DOHH2 (cell line): ENCODE measurements around the gene ZER1.

Experiments
- H3F3A ChIP-seq: fragments of 200-600 bp; sonication (generic), shearing (Covaris generic); 2 replicates; pipeline ENCODE4 v1.6.0; 2016; ENCODE audit warnings: antibody characterized with exemption, mild to moderate bottlenecking; ENCODE audit not compliant: control insufficient read depth, insufficient read depth
- H3K27ac ChIP-seq: fragments of 200-600 bp; sonication (generic); 2 replicates; pipeline ENCODE4 v1.5.1; 2014; ENCODE audit warnings: low read depth, mild to moderate bottlenecking, low read length, moderate library complexity
- H3K27me3 ChIP-seq: fragments of 200-600 bp; sonication (generic); 2 replicates; pipeline ENCODE4 v1.6.1; 2014; ENCODE audit warnings: mild to moderate bottlenecking, low read length, mixed read lengths; ENCODE audit not compliant: control insufficient read depth
- H3K36me3 ChIP-seq: fragments of 200-600 bp; sonication (generic); 2 replicates; pipeline ENCODE4 v1.6.1; 2014; ENCODE audit warnings: mild to moderate bottlenecking, low read length, moderate library complexity, mixed read lengths; ENCODE audit not compliant: control insufficient read depth
- H3K4me1 ChIP-seq: fragments of 200-600 bp; sonication (generic); 2 replicates; pipeline ENCODE4 v1.6.1; 2014; ENCODE audit warnings: mild to moderate bottlenecking, low read length, mixed read lengths; ENCODE audit not compliant: control insufficient read depth
- H3K4me2 ChIP-seq: fragments of 200-600 bp; sonication (generic); 2 replicates; pipeline ENCODE4 v1.6.0; 2014; ENCODE audit warnings: mild to moderate bottlenecking, low read length, moderate library complexity
- H3K4me3 ChIP-seq: fragments of 200-600 bp; sonication (generic); 2 replicates; pipeline ENCODE4 v1.5.1; 2014; ENCODE audit warnings: mild to moderate bottlenecking, low read length, mixed read lengths
- H3K79me2 ChIP-seq: fragments of 200-600 bp; sonication (generic); 2 replicates; pipeline ENCODE4 v1.6.1; 2014; ENCODE audit warnings: mild to moderate bottlenecking, low read length, mixed read lengths; ENCODE audit not compliant: control insufficient read depth
- H3K9me2 ChIP-seq: fragments of 200-600 bp; sonication (generic); replicated peaks from 2 replicates; pipeline ENCODE4 v1.6.1; 2014; ENCODE audit warnings: mild to moderate bottlenecking, low read length, mixed read lengths; ENCODE audit not compliant: control insufficient read depth
- H3K9me3 ChIP-seq: fragments of 200-600 bp; sonication (generic); 2 replicates; pipeline ENCODE4 v1.6.1; 2014; ENCODE audit warnings: antibody characterized with exemption, low read length, mixed read lengths; ENCODE audit not compliant: control insufficient read depth, insufficient read depth
- H4K20me1 ChIP-seq: fragments of 200-600 bp; sonication (generic); 2 replicates; pipeline ENCODE4 v1.6.0; 2014; ENCODE audit warnings: low read depth, mild to moderate bottlenecking, antibody characterized with exemption, low read length, moderate library complexity; ENCODE audit not compliant: control insufficient read depth, insufficient read depth
- CTCF ChIP-seq: fragments of 200-600 bp; sonication (generic); IDR thresholded peaks from one replicate; pipeline ENCODE4 v1.5.1; 2014; ENCODE audit warnings: antibody characterized with exemption, mild to moderate bottlenecking, low read depth, low read length; ENCODE audit not compliant: poor library complexity, severe bottlenecking
- EZH2phosphoT487 ChIP-seq: fragments of 200-600 bp; sonication (generic); IDR thresholded peaks from 2 replicates; pipeline ENCODE4 v1.6.1; 2017; ENCODE audit warnings: borderline replicate concordance, mild to moderate bottlenecking, antibody characterized with exemption, low read length, moderate library complexity, mixed read lengths

Gene ZER1

DNA sequence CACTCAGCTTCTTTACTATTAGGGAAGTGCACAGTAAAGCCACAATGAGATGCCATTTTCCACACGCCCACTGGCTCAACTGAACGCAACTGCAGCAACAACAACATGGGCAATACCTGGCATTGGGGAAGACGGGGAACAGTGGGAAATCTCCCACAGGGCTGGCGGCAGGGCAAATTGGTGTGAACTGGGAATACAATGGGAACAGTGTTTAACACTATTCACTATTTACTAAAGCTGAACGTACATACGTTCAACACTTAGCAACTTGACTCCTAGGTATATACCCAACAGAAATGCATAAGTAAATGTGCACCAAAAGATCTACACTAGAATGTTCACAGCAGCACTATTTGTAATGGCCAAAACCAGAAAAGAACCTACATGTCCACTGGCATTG, 14.1 kb downstream of the ZER1 start:
- no peak overlapping the region for H3K4me2 ChIP-seq
- no peaks in the 10 kb centered on the region; the same call in 1 of the 2 replicates for H3K36me3 ChIP-seq
- H3K27me3 ChIP-seq, result no peaks in the 10 kb centered on the region
- H3K79me2 ChIP-seq, result no peaks in the 10 kb centered on the region
- H3K9me2 ChIP-seq, result no peaks in the 10 kb centered on the region
- no peaks in the 10 kb centered on the region for H3F3A ChIP-seq
- no peak overlapping the region for H3K27ac ChIP-seq
- no peaks in the 10 kb centered on the region for H4K20me1 ChIP-seq
- H3K4me1 ChIP-seq, result no peaks in the 10 kb centered on the region
- TF ChIP-seq EZH2phosphoT487 (no peak), CTCF (no peak)
- H3K4me3 ChIP-seq, result no peak overlapping the region
- H3K9me3 ChIP-seq, result no peaks in the 10 kb centered on the region

DNA sequence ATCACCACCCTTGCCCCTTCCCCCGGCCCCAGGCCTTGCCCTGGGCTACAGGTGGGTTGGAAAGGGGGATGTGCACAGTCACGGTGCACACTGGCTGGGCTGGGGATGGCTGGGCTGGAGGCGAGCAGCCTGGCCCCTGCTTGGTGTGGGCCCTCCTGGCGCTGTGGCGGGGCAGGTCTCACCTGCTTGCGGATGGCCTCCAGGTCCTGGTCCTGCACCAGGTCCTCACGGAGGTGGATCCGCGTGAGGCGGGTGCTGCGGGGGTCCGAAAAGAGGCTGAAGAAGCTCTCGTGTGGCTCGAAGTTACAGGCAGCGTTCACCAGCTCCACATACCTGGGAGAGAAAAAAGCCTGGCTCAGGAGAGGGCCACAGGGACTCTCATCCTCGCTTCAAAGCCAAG, 18.1 kb downstream of the ZER1 start:
- no peak overlapping the region for H3K4me2 ChIP-seq
- no peaks in the 10 kb centered on the region for H3F3A ChIP-seq
- no peaks in the 10 kb centered on the region for H3K9me3 ChIP-seq
- H3K27me3 ChIP-seq, result no peaks in the 10 kb centered on the region
- no peaks in the 10 kb centered on the region for H3K9me2 ChIP-seq
- TF ChIP-seq CTCF, result no peak
- no peak for TF ChIP-seq EZH2phosphoT487
- no peak overlapping the region for H3K4me3 ChIP-seq
- no peaks in the 10 kb centered on the region for H3K4me1 ChIP-seq
- no peaks in the 10 kb centered on the region; the same call in 1 of the 2 replicates for H3K36me3 ChIP-seq
- no peaks in the 10 kb centered on the region for H4K20me1 ChIP-seq
- no peak overlapping the region for H3K27ac ChIP-seq
- H3K79me2 ChIP-seq, result no peaks in the 10 kb centered on the region

DNA sequence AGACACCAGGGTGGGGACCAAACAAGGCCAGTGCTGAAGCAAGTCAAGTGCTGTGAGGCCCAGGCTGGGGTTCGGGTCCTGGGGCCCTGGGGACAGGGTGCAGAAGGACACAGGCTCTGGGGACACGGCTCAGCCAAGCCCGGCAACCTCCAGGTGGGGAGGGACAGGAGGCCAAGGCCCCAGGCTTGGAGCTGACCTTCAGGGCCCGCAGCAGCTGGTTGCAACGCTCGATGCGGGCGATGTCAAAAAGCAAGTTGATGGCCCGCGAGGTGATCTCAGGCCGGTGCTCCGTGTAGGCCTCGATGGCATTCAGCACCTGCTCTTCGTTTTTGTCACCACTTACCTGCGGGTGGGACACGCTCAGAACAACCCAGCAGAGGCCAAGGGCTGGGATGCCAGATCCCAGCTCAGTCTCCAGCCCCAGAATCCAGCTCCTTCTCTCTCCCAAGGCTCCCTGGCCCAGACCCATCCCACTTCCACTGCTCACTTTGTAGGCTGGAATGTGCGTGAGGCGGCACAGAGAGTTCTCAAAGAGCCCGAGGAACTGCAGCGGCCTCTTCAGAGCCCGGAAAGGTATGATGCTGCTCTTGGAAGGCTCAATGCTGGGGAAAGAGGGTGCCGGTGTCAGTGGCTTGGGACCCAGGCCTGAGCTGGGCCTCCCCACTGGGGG, 20.7 kb downstream of the ZER1 start:
- no peaks in the 10 kb centered on the region for H3K4me1 ChIP-seq
- H3K36me3 ChIP-seq, result no peaks in the 10 kb centered on the region; the same call in 1 of the 2 replicates

More for the DNA sequence above, 20.7 kb downstream of the ZER1 start:
- TF ChIP-seq EZH2phosphoT487, result no peak
- no peak for TF ChIP-seq CTCF
- Histone ChIP-seq H3K27ac (no peak overlapping the region), H3K27me3 (no peaks in the 10 kb centered on the region), H3K9me3 (no peaks in the 10 kb centered on the region), H3K4me3 (no peak overlapping the region), H4K20me1 (no peaks in the 10 kb centered on the region), H3K79me2 (no peaks in the 10 kb centered on the region), H3K4me2 (no peak overlapping the region), H3F3A (no peaks in the 10 kb centered on the region), H3K9me2 (no peaks in the 10 kb centered on the region)
